ENCODE results near the gene CDH4. TPM values are rescaled to one million over a fixed set of nuclear protein-coding genes. Genes with fewer than 3 reads are reported as not detected.

The CDH4 gene
- total RNA-seq, 1 experiment from 2014 or later, result 5.3 TPM

DNA sequence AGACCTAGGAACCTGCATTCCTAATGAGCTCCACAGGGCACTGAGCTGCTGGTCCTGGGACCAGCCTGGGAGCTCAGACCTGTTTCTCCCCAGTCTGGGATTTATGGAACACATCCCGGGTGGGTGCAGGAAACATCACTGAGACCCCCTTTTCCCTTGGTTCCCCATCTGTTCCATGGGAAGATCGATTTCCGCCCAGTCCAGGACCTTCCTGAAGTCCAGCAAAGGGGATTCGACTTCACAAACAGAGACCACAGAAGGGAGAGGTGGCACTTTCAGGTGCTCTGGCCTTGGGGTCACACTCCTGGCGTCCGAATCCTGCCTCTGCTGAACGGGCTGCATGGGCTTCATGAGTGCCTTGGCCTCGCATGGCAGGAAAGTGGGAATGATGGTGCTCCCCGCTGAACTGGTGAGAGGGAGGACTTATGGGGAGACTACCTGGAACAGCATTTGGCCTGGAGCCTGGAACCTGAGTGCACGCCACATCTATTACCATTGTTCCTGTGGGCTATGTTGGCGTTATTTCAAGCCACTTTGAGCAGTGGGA, 517.3 kb downstream of the CDH4 start:
- Mint-ChIP-seq H3K27ac (no peak overlapping the region), H3K4me3 (no peak overlapping the region), H3K27me3 (ENCODE audit: low read depth) (peaks cover 5% of the 10 kb centered on the region; the same call in 1 of the 2 replicates), H3K4me1 (peaks cover 6% of the 10 kb centered on the region; the same call in 1 of the 2 replicates), H3K9me3 (no peaks in the 10 kb centered on the region), H3K36me3 (no peaks in the 10 kb centered on the region)
- TF ChIP-seq, protein P1, sequence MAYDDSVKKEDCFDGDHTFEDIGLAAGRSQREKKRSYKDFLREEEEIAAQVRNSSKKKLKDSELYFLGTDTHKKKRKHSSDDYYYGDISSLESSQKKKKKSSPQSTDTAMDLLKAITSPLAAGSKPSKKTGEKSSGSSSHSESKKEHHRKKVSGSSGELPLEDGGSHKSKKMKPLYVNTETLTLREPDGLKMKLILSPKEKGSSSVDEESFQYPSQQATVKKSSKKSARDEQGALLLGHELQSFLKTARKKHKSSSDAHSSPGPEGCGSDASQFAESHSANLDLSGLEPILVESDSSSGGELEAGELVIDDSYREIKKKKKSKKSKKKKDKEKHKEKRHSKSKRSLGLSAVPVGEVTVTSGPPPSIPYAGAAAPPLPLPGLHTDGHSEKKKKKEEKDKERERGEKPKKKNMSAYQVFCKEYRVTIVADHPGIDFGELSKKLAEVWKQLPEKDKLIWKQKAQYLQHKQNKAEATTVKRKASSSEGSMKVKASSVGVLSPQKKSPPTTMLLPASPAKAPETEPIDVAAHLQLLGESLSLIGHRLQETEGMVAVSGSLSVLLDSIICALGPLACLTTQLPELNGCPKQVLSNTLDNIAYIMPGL (CRISPR knock-in tag; IDR thresholded peaks at IDR 0.05), result no peak
- TF ChIP-seq MXD4 (CRISPR knock-in tag; IDR thresholded peaks at IDR 0.05; ENCODE audit: borderline replicate concordance) (no peak), ZNF219 (CRISPR knock-in tag; IDR thresholded peaks at IDR 0.05; ENCODE audit: borderline replicate concordance) (no peak), USF2 (CRISPR knock-in tag; IDR thresholded peaks at IDR 0.05) (no peak), ZNF281 (CRISPR knock-in tag; IDR thresholded peaks at IDR 0.05) (no peak), NR1H2 (CRISPR knock-in tag; IDR thresholded peaks at IDR 0.05) (no peak)
- TF ChIP-seq, protein P2, sequence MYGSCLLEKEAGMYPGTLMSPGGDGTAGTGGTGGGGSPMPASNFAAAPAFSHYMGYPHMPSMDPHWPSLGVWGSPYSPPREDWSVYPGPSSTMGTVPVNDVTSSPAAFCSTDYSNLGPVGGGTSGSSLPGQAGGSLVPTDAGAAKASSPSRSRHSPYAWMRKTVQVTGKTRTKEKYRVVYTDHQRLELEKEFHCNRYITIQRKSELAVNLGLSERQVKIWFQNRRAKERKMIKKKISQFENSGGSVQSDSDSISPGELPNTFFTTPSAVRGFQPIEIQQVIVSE (CRISPR knock-in tag; IDR thresholded peaks at IDR 0.05; ENCODE audit: borderline replicate concordance), result no peak
- CTCF ChIA-PET, result no interaction called here
- DNase-seq (ENCODE audit: low spot score) (no peak), ATAC-seq (no peak)
- POLR2A ChIA-PET, result no interaction called here

GRCh38 chr20:61770113-61770585, 518.1 kb downstream of the CDH4 start:
- H3K4me1 Mint-ChIP-seq, result peaks cover 6% of the 10 kb centered on the region; the same call in 1 of the 2 replicates
- H3K9me3 Mint-ChIP-seq, result peaks cover 4% of the 10 kb centered on the region; the same call in 1 of the 2 replicates
- DNase-seq (ENCODE audit: low spot score) (no peak), ATAC-seq (no peak)
- CTCF ChIA-PET, result no interaction called here
- POLR2A ChIA-PET, result no interaction called here
- H3K27ac Mint-ChIP-seq, result no peak overlapping the region
- H3K4me3 Mint-ChIP-seq, result no peak overlapping the region
- no peaks in the 10 kb centered on the region for H3K36me3 Mint-ChIP-seq
- peaks cover 2% of the 10 kb centered on the region; the same call in 1 of the 2 replicates for H3K27me3 Mint-ChIP-seq (ENCODE audit: low read depth)
- TF ChIP-seq ZSCAN18 (CRISPR knock-in tag; IDR thresholded peaks at IDR 0.05) (no peak), CREM (CRISPR knock-in tag; IDR thresholded peaks at IDR 0.05) (no peak), FOXP4 (CRISPR knock-in tag; IDR thresholded peaks at IDR 0.05) (no peak), RORB (CRISPR knock-in tag; IDR thresholded peaks at IDR 0.05) (no peak), ZNF396 (CRISPR knock-in tag; IDR thresholded peaks at IDR 0.05; ENCODE audit: borderline replicate concordance) (no peak), FOXP1 (CRISPR knock-in tag; IDR thresholded peaks at IDR 0.05; ENCODE audit: borderline replicate concordance) (no peak), ZNF281 (CRISPR knock-in tag; IDR thresholded peaks at IDR 0.05) (no peak), NFE2L1 (CRISPR knock-in tag; IDR thresholded peaks at IDR 0.05) (no peak), HMGA2 (CRISPR knock-in tag; IDR thresholded peaks at IDR 0.05) (no peak), SMAD3 (CRISPR knock-in tag; IDR thresholded peaks at IDR 0.05; ENCODE audit: borderline replicate concordance) (no peak), SP1 (CRISPR knock-in tag; conservative IDR thresholded peaks at IDR 0.05) (no peak), ZNF232 (CRISPR knock-in tag; IDR thresholded peaks at IDR 0.05) (no peak)
- TF ChIP-seq, protein P1 (CRISPR knock-in tag; IDR thresholded peaks at IDR 0.05), result no peak
